GM12878 (cell line): ENCODE data around the gene PSMB5.

Source experiments
- ATF7 ChIP-seq: fragments of 450-650 bp; IDR thresholded peaks from 2 replicates; pipeline ENCODE4 v1.6.1; 2016; ENCODE audit warnings: low read depth, mild to moderate bottlenecking
- POLR2A ChIP-seq: IDR thresholded peaks from 2 replicates; pipeline ENCODE4 v1.6.1; 2011; ENCODE audit warnings: low read depth, mild to moderate bottlenecking, low read length
- TF ChIP-seq, protein P1 (sequence below), 3 experiments: IDR thresholded peaks in 2 of 3; conservative IDR thresholded peaks in 1 of 3; 2 replicates each; pipeline ENCODE4 v1.5.1; 2011; ENCODE audit warnings: low read depth in 3 of 3, low read length in 3 of 3, mild to moderate bottlenecking in 3 of 3, control low read depth in 2 of 3, moderate library complexity in 2 of 3, inconsistent platforms in 1 of 3, mixed read lengths in 1 of 3; ENCODE audit not compliant: control insufficient read depth in 2 of 3, insufficient read depth in 1 of 3; ENCODE audit errors: extremely low read depth in 1 of 3

DNA sequence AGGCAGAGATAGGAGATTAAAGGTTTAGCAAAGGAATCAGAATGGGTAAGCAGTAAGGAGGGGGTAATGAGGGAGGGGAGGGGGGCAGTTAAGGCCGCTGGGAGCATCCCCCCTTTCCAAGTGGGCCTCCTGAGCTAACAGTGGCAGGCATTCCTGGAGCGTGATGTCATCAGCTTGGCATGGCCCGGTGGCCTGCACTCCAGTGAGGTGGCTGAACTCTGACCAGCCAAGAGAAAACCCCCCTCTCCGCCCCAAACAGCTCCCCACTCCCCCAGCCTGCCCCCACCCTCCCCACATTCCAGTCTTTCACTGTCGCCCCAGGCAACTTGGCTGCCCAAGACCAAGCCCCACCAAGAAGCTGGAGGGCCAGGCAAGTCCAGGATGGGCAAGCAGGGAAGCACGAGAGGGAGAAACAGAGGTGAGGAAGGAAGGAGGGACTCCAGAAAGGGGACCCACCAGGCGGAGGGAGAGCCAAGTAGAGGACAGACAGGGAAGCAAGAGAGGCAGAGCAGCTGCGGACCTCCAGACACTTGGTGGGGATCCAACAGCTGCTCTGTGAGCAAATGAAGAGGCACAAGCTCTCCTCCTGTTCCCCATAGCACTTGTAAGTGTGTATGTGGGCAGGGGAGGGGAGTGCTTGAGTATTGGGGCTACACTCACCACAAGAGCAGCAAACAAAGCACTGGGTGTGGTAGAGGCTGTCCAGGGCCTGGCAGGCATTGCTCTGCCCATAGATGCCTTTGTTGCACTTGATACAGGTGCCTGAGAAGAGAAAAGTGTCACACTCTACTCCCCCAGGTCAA lies 56.8 kb downstream of the PSMB5 start:
- TF ChIP-seq, protein P1, sequence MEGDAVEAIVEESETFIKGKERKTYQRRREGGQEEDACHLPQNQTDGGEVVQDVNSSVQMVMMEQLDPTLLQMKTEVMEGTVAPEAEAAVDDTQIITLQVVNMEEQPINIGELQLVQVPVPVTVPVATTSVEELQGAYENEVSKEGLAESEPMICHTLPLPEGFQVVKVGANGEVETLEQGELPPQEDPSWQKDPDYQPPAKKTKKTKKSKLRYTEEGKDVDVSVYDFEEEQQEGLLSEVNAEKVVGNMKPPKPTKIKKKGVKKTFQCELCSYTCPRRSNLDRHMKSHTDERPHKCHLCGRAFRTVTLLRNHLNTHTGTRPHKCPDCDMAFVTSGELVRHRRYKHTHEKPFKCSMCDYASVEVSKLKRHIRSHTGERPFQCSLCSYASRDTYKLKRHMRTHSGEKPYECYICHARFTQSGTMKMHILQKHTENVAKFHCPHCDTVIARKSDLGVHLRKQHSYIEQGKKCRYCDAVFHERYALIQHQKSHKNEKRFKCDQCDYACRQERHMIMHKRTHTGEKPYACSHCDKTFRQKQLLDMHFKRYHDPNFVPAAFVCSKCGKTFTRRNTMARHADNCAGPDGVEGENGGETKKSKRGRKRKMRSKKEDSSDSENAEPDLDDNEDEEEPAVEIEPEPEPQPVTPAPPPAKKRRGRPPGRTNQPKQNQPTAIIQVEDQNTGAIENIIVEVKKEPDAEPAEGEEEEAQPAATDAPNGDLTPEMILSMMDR (IDR thresholded peaks at IDR 0.05 in 2 of 3, conservative IDR thresholded peaks at IDR 0.05 in 1 of 3; ENCODE audit: control insufficient read depth in 2 of 3, extremely low read depth in 1 of 3, insufficient read depth in 1 of 3, low read depth in 3 of 3, low read length in 3 of 3), result no peak
- TF ChIP-seq POLR2A (no peak), ATF7 (no peak)
